ENCODE data around the gene PRC1. TPM values are rescaled to one million over a fixed set of nuclear protein-coding genes. Genes with fewer than 3 reads are reported as not detected.

PRC1 gene
- total RNA-seq, 1 donor from 2014 or later, result 284 TPM

DNA sequence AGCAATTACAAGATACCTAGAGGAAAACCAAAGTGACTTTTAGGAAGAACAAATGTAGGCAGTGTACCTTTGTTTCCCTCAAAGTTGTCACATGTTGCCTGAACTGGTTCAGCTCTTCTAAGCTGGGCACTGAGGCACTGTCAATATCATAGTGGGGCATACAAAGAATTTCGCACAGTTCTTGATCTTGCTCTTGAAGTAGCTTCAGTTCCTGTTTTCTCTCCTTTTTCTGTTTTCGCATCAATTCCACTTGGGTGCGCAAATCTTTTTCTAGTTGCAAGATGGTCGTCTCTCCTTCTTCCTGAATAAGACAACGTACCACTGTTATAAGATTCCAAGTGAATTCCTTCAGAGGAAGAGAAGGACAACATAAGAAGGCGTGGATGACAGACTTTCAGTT is 12.7 kb downstream of the PRC1 start:
- no peaks in the 10 kb centered on the region for H3K9me3 ChIP-seq (ENCODE audit: low read depth)
- no peak overlapping the region for H2AFZ ChIP-seq (replicated peaks)
- peaks cover 11% of the 10 kb centered on the region for H3K36me3 ChIP-seq
- H4K20me1 ChIP-seq (ENCODE audit: low read depth), result peaks cover 29% of the 10 kb centered on the region
- TF ChIP-seq EZH2phosphoT487 (IDR thresholded peaks at IDR 0.05), result no peak
- TF ChIP-seq, protein P1, sequence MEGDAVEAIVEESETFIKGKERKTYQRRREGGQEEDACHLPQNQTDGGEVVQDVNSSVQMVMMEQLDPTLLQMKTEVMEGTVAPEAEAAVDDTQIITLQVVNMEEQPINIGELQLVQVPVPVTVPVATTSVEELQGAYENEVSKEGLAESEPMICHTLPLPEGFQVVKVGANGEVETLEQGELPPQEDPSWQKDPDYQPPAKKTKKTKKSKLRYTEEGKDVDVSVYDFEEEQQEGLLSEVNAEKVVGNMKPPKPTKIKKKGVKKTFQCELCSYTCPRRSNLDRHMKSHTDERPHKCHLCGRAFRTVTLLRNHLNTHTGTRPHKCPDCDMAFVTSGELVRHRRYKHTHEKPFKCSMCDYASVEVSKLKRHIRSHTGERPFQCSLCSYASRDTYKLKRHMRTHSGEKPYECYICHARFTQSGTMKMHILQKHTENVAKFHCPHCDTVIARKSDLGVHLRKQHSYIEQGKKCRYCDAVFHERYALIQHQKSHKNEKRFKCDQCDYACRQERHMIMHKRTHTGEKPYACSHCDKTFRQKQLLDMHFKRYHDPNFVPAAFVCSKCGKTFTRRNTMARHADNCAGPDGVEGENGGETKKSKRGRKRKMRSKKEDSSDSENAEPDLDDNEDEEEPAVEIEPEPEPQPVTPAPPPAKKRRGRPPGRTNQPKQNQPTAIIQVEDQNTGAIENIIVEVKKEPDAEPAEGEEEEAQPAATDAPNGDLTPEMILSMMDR (IDR thresholded peaks at IDR 0.05), result no peak
- H3K36me3 Mint-ChIP-seq, result peaks cover 43% of the 10 kb centered on the region
- DNase-seq (ENCODE audit: low spot score), result no peak
- H3K4me3 ChIP-seq, result no peak overlapping the region
- H3K4me1 Mint-ChIP-seq, result no peaks in the 10 kb centered on the region
- no peaks in the 10 kb centered on the region for H3K9me3 Mint-ChIP-seq
- H3K27ac Mint-ChIP-seq, result no peak overlapping the region
- H3K4me1 ChIP-seq, result no peaks in the 10 kb centered on the region
- H3K27me3 ChIP-seq, result no peaks in the 10 kb centered on the region
- peaks cover 5% of the 10 kb centered on the region for H3K27me3 Mint-ChIP-seq (ENCODE audit: insufficient read depth, low read depth)
- H3K79me2 ChIP-seq (ENCODE audit: low read depth), result peaks cover 32% of the 10 kb centered on the region
- no peak overlapping the region for H3K4me3 Mint-ChIP-seq
- H3F3A ChIP-seq (ENCODE audit: low read depth), result peaks cover 7% of the 10 kb centered on the region
- H3K4me2 ChIP-seq, result no peak overlapping the region
- H3K9ac ChIP-seq, result no peak overlapping the region
- no peak overlapping the region for H3K27ac ChIP-seq

DNA sequence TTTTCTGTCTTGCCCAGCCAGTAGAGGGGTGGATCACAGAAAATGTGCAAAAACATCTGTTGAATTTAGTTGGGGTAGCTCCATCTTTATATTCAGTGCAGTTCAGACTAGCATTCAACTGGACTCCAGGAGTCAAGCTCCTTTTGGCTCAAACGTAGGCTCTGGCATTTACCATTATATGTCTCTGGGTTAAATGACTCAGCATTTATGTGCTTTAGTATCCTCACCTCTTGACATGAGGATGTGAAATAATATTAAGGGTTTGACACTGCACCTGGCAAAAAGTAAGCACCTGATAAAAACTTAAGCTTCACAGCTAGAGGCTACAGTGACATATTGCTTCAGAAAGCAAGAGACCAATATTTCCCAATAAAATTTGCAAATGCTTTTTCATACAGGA is 14.8 kb downstream of the PRC1 start:
- peaks cover 7% of the 10 kb centered on the region for H3F3A ChIP-seq (ENCODE audit: low read depth)
- H3K4me3 ChIP-seq, result no peak overlapping the region
- H3K9me3 Mint-ChIP-seq, result no peaks in the 10 kb centered on the region
- TF ChIP-seq, protein P1 (IDR thresholded peaks at IDR 0.05), result no peak
- TF ChIP-seq EZH2phosphoT487 (IDR thresholded peaks at IDR 0.05) (no peak), EZH2 (IDR thresholded peaks at IDR 0.05) (no peak)
- H3K36me3 Mint-ChIP-seq, result peaks cover 51% of the 10 kb centered on the region
- H3K27me3 Mint-ChIP-seq (ENCODE audit: insufficient read depth, low read depth), result peaks cover 2% of the 10 kb centered on the region
- H3K27ac Mint-ChIP-seq, result no peak overlapping the region
- peaks cover 8% of the 10 kb centered on the region for H4K20me1 ChIP-seq (ENCODE audit: low read depth)
- H3K79me2 ChIP-seq (ENCODE audit: low read depth), result peaks cover 11% of the 10 kb centered on the region
- no peaks in the 10 kb centered on the region for H3K4me1 Mint-ChIP-seq
- no peaks in the 10 kb centered on the region for H3K27me3 ChIP-seq
- H3K4me2 ChIP-seq, result no peak overlapping the region
- no peaks in the 10 kb centered on the region for H3K4me1 ChIP-seq
- H2AFZ ChIP-seq (replicated peaks), result no peak overlapping the region
- no peak for DNase-seq (ENCODE audit: low spot score)
- H3K4me3 Mint-ChIP-seq, result no peak overlapping the region
- no peak overlapping the region for H3K9ac ChIP-seq
- no peaks in the 10 kb centered on the region for H3K9me3 ChIP-seq (ENCODE audit: low read depth)
- H3K36me3 ChIP-seq, result peaks cover 20% of the 10 kb centered on the region
- no peak overlapping the region for H3K27ac ChIP-seq

DNA sequence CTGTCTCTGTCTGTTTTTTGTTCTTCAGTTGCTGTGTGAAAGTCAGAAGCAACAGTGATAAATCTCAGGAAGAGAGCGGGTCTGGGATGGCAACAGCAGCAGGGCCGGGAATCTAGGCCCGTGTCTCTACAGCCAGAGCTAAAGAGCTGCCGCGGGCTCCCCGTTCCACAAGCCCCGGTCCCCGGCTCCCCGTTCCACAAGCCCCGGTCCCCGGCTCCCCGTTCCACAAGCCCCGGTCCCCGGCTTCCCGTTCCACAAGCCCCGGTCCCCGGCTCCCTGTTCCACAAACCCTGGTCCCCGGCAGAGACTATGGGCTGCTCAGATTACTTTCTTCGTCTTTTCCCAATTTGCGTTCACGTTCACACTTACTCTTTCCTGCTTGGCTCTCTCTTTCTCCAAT is 20.1 kb downstream of the PRC1 start:
- Mint-ChIP-seq H3K27ac (no peak overlapping the region), H3K27me3 (ENCODE audit: insufficient read depth, low read depth) (no peaks in the 10 kb centered on the region), H3K4me3 (no peak overlapping the region), H3K4me1 (no peaks in the 10 kb centered on the region), H3K36me3 (peaks cover 48% of the 10 kb centered on the region), H3K9me3 (no peaks in the 10 kb centered on the region)
- H3K4me2 ChIP-seq, result no peak overlapping the region
- no peak overlapping the region for H3K9ac ChIP-seq
- H4K20me1 ChIP-seq (ENCODE audit: low read depth), result no peaks in the 10 kb centered on the region
- H3F3A ChIP-seq (ENCODE audit: low read depth), result peaks cover 2% of the 10 kb centered on the region
- no peak overlapping the region for H2AFZ ChIP-seq (replicated peaks)
- H3K79me2 ChIP-seq (ENCODE audit: low read depth), result no peaks in the 10 kb centered on the region
- H3K27ac ChIP-seq, result no peak overlapping the region
- no peaks in the 10 kb centered on the region for H3K9me3 ChIP-seq (ENCODE audit: low read depth)
- H3K4me1 ChIP-seq, result no peaks in the 10 kb centered on the region
- no peak overlapping the region for H3K4me3 ChIP-seq
- DNase-seq (ENCODE audit: low spot score), result no peak
- TF ChIP-seq EZH2 (IDR thresholded peaks at IDR 0.05), result no peak
- TF ChIP-seq, protein P1 (IDR thresholded peaks at IDR 0.05), result no peak
- no peak for TF ChIP-seq EZH2phosphoT487 (IDR thresholded peaks at IDR 0.05)
- no peaks in the 10 kb centered on the region for H3K27me3 ChIP-seq
- peaks cover 17% of the 10 kb centered on the region for H3K36me3 ChIP-seq

All from neural progenitor cell (in vitro differentiated cells).